Measurements from ENCODE around the gene MBD5. TPM values are rescaled to one million over a fixed set of nuclear protein-coding genes. Genes with fewer than 3 reads are reported as not detected.
A peak's percentile ranks its signal among the peaks of the same experiment; 100 is the strongest.

MBD5 gene
- total RNA-seq, 1 donor from 2014 or later: 13.2 TPM

DNA sequence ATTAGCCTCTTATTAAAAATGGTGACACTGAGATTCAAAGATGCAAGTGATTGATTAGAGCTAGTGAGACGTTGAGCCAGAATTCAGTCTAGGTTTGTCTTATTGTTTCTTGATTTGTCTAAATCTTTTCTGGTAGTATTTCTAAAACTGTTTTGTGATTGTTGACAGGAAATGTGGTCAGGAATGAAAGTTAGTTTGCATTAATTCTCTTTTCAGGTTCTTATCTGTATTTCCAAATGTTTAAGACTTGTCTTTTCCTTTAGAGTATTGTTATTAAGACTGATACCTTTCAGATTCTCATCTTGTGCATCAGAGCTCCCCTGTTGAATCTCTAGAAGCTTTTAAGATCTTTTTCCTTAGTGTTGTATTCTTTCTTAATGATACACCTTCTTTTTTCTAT, 89.3 kb downstream of the MBD5 start:
- no peak for DNase-seq (ENCODE audit: low read depth)

DNA sequence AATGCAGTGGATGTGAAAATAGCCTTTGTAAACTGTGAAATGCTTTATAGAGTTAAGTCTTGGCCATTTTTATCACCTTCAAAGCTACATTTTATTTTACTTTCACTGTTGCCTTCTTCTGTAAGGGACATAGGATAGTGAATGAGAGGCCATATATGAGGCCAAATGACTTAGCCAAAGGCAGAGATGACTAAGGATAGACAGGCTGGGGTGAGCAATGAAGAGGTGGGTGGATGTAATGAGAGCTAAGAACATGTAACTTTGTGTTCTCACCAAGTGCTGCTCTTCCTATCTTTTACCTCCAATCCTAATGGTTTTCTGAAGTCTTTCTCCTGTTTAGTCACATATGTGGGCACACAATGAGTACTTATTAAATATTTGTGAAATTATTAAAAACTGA, 101.9 kb downstream of the MBD5 start:
- DNase-seq (ENCODE audit: low read depth): no peak

DNA sequence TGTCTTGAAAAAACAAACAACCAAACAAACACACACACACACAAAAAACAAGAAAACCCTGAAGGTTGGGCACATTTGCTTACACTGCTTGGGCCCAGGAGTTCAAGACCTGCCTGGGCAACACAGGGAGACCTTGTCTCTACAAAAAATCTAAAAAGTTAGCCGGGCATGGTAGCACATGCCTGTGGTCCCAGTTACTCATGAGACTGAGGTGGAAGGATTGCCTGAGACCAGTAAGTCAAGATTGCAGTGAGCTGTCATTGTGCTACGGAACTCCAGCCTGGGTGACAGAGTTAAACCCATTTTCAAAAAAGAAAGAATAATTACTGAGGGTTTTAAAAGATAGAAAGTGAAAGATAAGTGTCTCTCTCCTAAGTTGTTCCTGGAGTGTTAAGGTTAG, 103.4 kb downstream of the MBD5 start:
- peak; percentile 20 for DNase-seq (ENCODE audit: low read depth)

DNA sequence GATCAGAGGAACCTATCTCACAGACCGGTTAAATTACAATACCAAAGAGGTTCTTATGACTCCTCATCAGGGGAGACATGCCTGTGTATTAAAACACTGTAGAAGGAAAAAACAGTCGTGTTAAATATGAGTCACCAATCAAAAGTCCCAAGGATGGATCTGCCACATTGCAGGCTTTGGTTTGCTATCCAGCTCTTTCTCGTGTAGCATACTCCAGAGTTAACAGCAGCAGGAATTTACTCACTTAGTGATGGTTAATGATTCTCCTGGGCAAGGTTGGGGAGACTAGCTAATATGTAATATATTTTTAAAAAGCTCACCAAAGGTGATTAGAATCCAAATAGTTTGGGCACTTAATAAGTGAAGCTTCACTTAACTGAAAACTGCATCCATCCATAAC, 109.7 kb downstream of the MBD5 start:
- DNase-seq (ENCODE audit: low read depth): peak; percentile 28

DNA sequence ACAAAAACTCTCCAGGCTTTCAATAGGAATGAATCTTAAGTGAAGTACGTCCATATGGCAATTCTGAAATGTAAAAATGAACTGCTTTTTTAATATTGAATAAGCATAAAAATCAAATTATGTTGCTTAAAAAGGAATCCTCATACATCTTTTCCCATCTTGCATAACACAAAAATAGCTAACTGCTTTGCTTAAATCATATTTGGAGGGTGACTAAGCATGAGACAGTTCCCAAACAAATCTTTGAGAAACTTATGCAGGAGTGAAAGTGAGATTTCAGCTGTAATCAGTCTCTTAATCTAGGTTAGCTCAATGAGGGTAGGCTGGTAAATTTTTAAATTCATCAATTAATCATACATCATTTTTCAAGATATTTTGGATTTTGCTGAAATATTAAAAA, 111.5 kb downstream of the MBD5 start:
- peak; percentile 26 for DNase-seq (ENCODE audit: low read depth)

DNA sequence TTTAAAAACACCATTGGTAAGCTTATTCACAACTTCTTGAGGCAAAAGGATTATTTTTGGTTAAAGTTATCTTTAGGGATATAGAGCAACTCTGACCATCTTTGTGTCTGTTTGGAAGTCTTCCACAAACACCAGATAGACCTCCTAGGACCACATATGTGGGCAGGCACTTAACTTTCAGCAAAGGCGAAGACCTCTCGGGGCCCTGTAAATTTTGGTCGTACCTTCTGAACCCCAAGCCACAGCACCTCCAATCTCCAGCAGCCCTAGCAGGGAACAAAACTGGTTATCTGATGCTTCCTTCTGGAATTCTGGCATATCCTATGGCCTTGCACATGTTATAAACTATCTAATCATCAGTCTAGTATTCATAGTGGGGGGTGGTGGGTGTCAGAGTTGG, 114.8 kb downstream of the MBD5 start:
- DNase-seq (ENCODE audit: low read depth): no peak

DNA sequence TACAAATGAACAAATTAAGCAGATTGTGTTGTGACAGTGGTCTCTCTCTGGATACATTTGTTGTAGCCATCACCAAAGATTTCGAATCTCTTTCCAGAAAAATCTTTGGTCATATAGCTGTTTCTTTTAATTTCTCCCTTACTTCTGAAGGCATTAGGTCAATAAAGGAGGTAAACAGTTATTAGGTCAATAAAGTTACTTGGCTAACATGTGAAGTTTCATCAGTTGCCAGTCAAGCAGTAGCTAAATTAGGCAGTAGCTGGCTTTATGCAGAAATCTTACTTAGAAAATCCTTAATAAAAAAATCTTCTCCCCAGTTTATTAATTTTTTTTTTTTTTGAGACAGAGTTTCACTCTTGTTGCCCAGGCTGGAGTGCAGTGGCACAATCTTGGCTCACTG, 115.5 kb downstream of the MBD5 start:
- DNase-seq (ENCODE audit: low read depth): no peak

DNA sequence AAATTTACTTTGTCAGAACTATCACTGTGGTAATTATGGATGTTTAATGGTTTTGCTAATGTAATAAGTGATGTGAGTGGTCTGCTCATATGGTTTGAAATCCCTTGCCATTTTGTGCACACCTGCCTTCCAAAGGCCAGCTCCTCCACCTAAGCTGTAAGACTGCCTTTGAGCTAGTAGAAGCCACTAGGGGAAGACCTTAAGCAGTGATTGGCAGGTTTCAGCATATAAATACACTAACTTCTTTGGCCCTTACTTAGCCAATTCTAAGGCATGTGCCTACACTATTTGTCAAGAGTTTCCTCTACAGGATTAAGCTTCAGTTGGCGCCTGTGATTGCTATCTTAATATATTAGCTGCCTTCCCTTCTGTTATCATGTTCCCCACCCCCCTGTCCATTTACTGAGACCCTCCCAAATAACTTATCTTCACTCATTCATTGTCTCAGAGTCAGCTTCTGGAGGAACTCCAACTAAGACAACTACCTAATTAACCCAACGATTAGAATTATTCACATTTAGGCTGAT, 141.1 kb downstream of the MBD5 start:
- DNase-seq (ENCODE audit: low read depth): no peak

DNA sequence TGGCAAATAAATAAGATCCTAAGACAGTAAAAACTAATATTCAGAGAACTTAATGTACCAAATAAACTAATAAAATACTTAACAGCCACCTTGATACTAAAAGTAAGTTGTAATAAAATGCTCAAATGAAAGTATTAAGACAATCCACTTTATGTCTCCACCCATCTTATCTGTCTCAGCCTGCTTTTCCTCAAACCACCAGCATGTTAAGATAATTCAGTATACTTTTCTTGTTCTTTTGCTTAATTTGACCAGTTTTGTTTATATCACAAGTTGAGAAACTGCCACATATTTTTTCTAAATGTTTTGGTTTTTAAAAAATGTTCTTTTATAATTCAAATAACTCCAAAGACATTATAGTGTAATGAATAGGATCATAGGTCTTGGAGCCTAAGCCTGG, 142.0 kb downstream of the MBD5 start:
- no peak for DNase-seq (ENCODE audit: low read depth)

DNA sequence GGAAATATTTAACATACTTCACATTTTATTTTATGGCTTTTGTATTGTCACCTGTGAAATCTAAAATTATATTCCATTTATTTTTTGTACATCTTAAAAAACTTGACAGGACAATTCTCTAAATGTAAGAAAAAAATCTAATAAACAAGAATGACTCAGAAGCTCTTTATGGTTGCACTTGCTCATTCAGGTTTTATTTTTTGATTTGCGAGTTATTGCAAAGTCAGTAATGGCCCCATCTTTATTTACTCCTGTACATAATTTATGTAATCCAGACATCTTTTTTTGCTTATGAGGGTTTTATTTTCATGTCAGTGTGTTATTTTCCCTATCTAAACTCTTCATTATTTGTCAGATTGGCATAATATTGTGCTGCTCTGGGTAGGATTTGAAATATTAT, 145.1 kb downstream of the MBD5 start:
- DNase-seq (ENCODE audit: low read depth): no peak

DNA sequence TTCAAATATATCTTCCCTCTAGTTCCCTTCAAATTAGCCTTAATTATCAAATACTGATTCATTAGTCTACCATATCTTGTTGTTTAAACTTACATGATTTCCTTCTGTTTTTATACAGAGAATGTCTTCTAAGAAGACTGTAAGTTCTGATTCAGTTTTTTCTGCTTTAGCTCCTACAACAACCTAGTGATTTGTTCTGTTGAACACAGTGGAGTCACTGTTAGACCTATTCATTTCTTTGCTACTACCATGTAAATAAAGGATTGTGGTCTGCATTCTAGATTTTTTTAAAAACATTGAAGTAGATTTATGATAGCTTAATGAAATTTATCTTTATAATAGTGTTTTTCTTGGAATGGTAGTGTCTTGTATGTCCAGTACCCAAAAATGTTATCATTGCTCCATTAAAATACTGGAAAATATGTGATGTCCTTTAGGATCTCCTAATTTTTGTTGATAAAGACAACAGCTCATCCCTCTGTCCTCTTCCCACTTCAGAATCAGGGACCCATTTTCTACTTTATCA, 146.4 kb downstream of the MBD5 start:
- no peak for DNase-seq (ENCODE audit: low read depth)

DNA sequence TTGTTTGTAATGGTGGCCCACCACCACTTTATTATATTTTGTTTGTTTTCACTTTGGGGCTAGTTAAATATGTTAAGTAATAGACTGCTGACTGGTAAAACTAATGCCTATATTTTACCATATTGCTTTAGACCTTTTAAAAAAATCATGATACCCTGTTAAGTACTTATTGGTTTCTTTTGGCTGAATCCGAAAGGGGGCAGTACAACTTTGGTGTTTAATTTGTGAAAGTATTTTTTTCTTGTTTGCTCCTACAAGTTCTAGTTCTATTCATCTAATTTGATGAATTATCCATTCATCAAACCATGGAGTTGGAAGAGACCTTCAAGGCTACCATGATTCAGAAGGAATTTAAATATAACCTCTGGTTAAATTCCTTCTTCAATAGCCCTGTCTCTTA, 147.0 kb downstream of the MBD5 start:
- DNase-seq (ENCODE audit: low read depth): no peak

DNA sequence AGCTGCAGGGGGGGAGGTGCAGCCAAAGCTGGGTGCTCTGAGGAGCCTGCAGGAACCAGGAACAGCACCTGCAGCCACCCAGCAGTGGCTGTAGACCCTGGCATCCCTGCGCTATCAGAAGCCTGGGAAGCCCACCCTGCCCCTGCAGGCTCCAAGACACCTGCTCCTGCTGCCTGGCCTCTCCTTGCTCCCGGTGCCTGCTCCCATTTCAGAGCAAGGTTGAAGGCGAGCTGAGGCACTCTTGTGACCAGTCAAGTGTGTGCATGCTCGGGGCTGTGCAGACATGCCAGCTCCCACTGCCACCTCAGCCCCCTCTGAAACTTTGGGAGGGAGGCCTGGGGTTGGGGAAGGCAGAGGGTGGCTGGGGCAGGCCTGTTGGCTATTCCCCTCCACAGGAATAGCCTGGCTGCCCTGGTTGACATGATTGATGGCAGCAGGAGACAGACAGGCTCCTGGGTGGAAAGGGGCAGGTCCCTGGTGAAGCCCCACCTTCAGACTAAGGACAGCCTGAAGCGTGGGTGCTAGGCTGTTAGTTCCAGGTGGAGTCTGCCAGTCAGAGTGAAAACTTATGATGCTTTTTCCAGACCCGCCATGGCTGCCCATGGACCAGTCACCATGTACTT, 151.4 kb downstream of the MBD5 start:
- no peak for DNase-seq (ENCODE audit: low read depth)

DNA sequence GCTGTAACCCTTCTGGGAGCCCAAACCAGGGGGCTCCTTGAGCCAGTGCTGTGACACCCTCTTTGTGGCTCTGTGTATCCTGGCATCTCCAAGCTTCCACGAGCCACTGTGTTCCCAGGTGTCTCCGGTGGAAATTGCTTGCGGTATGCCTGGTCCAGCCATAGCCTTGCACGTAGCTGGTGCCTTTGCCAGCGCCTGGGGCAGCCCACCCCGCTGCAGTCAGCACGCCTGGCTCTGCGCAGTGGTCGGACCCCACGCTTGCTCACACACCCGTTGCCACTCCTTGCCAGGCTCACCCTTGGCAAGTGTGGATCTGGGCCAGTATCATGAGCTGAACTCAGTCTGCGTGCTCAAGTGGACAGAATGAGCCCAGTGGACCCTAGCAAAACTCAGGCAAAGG, 152.3 kb downstream of the MBD5 start:
- DNase-seq (ENCODE audit: low read depth): no peak

DNA sequence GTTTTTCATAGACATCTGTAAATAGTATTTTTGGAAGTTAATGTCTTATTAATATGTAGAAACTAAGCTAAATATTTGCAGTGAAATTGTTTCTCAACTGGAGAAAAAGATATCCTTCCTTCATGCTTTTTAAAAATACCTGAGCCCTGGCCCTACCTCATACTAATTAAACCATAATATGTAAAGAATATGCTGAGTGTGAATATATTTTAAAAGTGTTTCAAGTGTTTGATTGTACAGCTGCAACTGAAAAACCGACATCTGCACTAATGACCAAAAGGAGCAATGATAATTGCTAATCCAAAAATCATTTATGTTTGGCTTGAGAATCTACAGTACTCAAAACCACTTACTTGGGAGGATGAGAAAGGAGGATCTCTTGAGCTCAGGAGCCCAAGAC, 156.7 kb downstream of the MBD5 start:
- DNase-seq (ENCODE audit: low read depth): no peak

DNA sequence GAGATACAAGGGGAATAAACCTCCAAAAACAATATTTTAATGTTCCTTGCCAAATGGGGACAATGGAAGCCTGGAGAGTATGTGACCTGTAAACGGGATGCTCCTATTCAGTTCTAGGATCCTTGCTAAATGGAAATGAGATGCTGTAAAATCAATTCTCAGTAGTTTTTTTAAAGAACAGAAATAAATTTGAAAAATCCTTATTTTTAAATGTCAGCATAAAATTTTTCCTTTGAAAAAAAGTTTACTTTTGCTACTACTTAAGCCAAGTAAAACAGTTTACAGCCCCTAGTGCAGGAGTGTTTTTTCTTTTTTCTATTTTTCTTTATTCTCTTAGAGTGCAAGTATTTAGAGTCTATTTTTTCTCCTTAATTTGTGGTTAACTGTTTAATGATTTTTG, 158.8 kb downstream of the MBD5 start:
- no peak for DNase-seq (ENCODE audit: low read depth)

DNA sequence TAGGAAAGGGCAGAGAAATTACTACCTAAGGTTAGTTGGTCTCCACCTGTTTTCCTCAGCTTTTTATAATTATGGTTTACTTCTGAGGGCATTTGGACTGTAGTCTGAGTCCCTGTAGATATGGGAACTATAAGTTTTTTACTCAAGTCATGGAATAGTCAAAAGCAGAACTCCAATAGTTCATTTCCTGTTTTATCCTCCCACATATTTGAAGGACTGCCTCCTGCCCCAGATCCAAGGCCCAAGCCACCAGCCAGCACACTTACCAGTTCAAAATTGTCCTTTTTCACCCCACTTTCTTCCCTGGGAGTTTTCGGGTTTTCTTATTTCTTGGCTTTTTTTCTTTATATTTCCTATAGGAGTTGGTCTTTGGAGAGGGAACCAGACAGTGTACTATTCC, 164.1 kb downstream of the MBD5 start:
- DNase-seq (ENCODE audit: low read depth): no peak

DNA sequence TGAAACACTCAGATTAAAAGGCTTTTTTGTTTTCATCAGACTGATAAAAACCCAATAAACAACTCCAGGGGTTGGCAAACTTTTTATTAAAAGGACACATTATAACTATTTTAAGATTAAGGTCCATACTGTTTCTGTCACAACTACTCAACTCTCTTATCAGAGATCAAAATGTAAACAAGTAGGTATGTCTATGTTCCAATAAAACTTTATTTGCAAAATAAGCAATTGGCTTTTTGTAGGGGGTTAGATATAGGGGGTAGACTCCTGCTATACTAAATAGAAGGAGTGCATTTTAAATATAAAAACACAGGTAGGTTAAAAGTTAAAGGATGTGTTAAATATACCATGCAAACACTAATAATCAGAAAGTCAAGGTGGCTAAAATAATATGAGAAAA, 174.0 kb downstream of the MBD5 start:
- DNase-seq (ENCODE audit: low read depth): no peak

DNA sequence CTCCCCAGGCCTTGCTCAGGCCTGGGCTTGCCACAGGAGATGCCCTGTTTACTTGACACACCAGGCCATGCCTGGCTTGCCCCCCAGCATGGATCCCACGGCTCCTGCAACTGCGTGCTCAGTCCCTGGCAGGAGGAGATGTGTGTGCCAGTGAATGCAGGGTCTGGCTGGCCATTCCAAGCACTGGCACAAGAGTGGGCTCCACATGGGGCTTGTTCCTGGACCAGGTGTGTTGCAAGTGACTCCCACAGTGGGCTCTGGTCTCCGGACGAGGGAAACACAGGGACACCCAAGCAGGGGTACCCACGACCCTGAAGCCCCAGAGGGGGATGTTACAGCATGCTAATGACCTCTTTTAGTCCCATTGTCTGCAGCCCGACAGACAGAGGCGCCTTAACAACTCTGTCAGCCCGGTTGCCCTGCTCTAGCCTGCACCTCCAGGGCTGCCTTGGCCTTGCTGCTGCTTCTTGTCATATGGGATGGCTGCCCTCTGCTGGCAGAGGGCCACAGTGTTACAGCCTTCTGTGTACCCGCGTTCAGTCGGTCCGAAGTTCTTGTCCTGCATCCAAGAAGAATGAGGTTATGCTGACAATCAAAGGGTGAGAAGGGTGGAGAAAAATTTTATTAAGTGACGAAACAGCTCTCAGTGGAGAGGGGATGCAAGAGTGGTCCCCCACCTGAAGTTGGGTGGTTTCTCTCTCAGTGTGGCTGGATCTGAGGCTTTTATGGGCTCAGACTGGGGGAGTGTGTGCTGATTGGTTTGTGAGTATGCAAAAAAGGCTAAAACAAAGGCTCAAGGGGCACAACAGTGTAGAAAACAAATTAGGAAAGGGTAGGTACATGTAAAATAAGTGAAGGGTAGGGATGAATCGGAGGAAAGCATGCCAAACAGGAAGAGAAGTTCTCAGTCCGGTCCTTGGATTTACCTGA, 180.4 kb downstream of the MBD5 start:
- DNase-seq (ENCODE audit: low read depth): peak; percentile 5

DNA sequence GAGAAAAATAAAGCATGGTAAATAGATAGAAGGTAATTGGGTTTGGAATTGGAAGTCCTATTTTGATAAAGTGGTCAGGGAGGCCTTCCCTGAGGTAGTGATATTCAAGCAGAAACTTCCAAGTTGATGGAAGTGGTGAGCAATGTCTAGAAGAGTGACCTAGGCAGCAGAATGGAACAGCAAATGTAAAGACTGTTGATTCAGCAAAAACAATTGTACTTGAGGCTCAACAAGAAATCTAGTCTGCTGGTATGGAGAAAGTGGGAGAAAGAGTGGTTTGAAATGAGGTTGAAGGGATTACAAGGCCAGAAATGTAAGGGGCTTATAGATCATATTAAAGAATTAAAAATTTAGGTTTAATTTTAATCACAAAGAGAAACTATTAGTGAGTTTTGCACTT, 181.3 kb downstream of the MBD5 start:
- DNase-seq (ENCODE audit: low read depth): no peak

DNA sequence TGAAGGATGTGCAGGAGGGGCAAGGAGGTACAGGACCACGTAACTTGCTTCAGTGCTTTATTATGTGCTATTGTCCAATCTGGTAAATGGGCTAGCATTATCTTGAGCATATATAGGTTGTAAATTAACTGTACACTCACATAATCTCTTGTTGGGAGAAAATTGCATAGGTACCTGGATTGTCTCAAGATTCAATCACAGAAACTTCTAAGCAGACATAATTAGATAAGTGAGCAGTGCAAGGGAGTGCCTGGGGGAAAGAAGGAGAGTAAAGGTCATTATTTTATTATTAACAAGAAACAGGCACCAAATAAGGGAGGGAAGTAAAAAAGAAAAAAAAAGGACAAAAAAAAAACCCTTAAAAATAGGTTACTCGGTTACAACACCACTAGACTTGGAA, 186.2 kb downstream of the MBD5 start:
- no peak for DNase-seq (ENCODE audit: low read depth)

DNA sequence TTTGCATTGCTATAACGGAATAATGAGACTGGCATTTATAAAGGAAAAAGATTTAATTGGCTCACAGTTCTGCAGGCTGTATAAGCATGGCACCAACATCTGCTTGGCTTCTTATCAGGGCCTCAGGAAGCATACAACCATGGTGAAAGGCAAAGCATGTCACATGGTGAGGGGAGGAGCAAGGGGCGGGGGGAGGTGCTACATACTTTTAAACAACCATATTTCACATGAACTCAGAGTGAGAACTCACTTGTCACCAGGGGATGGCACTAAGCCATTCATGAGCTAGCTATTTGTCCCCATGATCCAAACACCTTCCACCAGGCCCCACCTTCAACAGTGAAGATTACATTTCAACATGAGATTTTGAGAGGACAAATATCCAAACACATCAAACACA, 188.7 kb downstream of the MBD5 start:
- no peak for DNase-seq (ENCODE audit: low read depth)
